ENCODE data around the gene HDDC3.
A peak's percentile ranks its signal among the peaks of the same experiment; 100 is the strongest.

Gene HDDC3

DNA sequence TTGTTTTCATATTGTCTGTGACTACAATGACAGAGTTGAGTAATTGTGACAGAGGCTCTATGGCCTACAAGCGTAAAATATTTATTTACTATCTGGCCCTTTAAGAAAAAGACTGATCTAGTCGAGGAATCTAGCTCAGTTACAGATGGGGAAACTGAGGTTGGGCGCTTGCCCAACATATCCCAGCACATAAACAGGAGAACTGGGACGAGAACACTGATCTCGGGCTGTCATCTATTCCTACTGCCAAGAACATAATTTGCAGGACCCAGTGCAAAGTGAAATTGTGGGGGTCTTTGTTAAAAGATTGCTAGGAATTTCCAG is 46.1 kb downstream of the HDDC3 start:
- Histone ChIP-seq H4K20me1 (ENCODE audit: insufficient read depth, low read length, poor library complexity, severe bottlenecking) (peaks cover 7% of the 10 kb centered on the region), H3K9ac (ENCODE audit: low read depth, low read length, poor library complexity, severe bottlenecking) (peak overlapping the region; percentile 20), H3K4me1 (ENCODE audit: insufficient read depth, low read length, poor library complexity, severe bottlenecking) (peaks cover 28% of the 10 kb centered on the region), H3K9me3 (ENCODE audit: insufficient read depth, low read depth, low read length) (no peaks in the 10 kb centered on the region), H2AFZ (ENCODE audit: low read length) (no peak overlapping the region), H3K9me2 (replicated peaks; ENCODE audit: low read depth, low read length) (no peaks in the 10 kb centered on the region), H3K36me3 (ENCODE audit: insufficient read depth, low read length) (peaks cover 9% of the 10 kb centered on the region; the same call in 1 of the 2 replicates), H3F3A (ENCODE audit: low read depth) (no peaks in the 10 kb centered on the region), H3K4me2 (ENCODE audit: low read depth, low read length, poor library complexity, severe bottlenecking) (peak overlapping the region; percentile 77), H3K4me3 (ENCODE audit: low read length, poor library complexity, severe bottlenecking) (peak overlapping the region; percentile 78), H3K27me3 (ENCODE audit: insufficient read depth, low read length, poor library complexity, severe bottlenecking) (no peaks in the 10 kb centered on the region), H3K79me2 (ENCODE audit: insufficient read depth, low read length) (peaks cover 42% of the 10 kb centered on the region)
- TF ChIP-seq, protein P1, sequence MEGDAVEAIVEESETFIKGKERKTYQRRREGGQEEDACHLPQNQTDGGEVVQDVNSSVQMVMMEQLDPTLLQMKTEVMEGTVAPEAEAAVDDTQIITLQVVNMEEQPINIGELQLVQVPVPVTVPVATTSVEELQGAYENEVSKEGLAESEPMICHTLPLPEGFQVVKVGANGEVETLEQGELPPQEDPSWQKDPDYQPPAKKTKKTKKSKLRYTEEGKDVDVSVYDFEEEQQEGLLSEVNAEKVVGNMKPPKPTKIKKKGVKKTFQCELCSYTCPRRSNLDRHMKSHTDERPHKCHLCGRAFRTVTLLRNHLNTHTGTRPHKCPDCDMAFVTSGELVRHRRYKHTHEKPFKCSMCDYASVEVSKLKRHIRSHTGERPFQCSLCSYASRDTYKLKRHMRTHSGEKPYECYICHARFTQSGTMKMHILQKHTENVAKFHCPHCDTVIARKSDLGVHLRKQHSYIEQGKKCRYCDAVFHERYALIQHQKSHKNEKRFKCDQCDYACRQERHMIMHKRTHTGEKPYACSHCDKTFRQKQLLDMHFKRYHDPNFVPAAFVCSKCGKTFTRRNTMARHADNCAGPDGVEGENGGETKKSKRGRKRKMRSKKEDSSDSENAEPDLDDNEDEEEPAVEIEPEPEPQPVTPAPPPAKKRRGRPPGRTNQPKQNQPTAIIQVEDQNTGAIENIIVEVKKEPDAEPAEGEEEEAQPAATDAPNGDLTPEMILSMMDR (conservative IDR thresholded peaks at IDR 0.05; ENCODE audit: low read length) = 0 out of 2 replicates have a peak, but pooled peaks have one; percentile 9
- TF ChIP-seq EZH2phosphoT487 (IDR thresholded peaks at IDR 0.05; ENCODE audit: borderline replicate concordance) = no peak

DNA sequence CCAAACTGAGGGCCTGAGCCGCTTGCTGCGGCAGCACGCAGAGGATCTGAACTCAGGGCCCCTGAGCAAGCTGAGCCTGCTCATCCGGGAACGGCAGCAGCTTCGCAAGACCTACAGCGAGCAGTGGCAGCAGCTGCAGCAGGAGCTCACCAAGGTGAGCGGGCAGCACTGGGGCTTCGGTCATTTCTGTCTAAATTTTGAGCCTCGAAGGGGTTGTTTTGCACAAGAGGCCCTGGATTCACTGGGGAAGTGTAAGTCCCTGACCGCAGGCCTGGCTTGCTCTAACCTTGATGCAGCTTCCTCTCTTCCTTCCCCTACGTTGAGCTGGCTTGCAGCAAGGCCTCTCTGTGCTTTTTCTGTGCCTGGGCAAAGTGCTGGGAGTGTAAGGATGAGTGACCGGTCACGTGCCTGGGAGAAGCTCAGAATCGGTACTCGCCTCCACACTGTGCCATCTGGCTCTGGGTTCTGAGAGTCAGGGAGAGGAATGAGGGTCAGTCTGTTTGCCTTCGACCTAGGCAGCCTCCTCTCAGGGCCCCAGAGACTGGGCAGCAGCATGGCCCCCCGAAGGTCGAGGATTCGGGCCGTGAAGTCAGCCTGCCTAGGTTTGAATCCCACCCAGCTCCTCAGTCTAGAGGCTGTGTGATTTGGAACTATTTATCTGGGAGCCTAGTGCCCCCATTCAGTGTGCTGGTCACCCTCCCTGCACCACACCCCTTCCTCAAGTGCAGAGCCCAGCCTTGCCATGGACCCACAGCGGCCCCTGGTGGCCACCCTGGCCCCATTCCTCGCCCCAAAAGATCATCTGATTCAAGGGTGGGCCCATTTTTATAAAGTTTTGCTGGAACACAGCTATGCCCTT is 46.7 kb downstream of the HDDC3 start:
- Histone ChIP-seq H4K20me1 (ENCODE audit: insufficient read depth, low read length, poor library complexity, severe bottlenecking) (peaks cover 7% of the 10 kb centered on the region), H3K27me3 (ENCODE audit: insufficient read depth, low read length, poor library complexity, severe bottlenecking) (no peaks in the 10 kb centered on the region), H3K4me1 (ENCODE audit: insufficient read depth, low read length, poor library complexity, severe bottlenecking) (peaks cover 28% of the 10 kb centered on the region), H3K9ac (ENCODE audit: low read depth, low read length, poor library complexity, severe bottlenecking) (peak overlapping the region; percentile 97), H3K79me2 (ENCODE audit: insufficient read depth, low read length) (peaks cover 42% of the 10 kb centered on the region), H3K9me3 (ENCODE audit: insufficient read depth, low read depth, low read length) (no peaks in the 10 kb centered on the region), H3K4me2 (ENCODE audit: low read depth, low read length, poor library complexity, severe bottlenecking) (peak overlapping the region; percentile 77), H2AFZ (ENCODE audit: low read length) (no peak overlapping the region), H3K4me3 (ENCODE audit: low read length, poor library complexity, severe bottlenecking) (peak overlapping the region; percentile 78), H3K36me3 (ENCODE audit: insufficient read depth, low read length) (peaks cover 10% of the 10 kb centered on the region; the same call in 1 of the 2 replicates), H3F3A (ENCODE audit: low read depth) (no peaks in the 10 kb centered on the region), H3K9me2 (replicated peaks; ENCODE audit: low read depth, low read length) (no peaks in the 10 kb centered on the region)
- TF ChIP-seq EZH2phosphoT487 (IDR thresholded peaks at IDR 0.05; ENCODE audit: borderline replicate concordance) = no peak
- TF ChIP-seq, protein P1 (conservative IDR thresholded peaks at IDR 0.05; ENCODE audit: low read length) = peak; percentile 97

DNA sequence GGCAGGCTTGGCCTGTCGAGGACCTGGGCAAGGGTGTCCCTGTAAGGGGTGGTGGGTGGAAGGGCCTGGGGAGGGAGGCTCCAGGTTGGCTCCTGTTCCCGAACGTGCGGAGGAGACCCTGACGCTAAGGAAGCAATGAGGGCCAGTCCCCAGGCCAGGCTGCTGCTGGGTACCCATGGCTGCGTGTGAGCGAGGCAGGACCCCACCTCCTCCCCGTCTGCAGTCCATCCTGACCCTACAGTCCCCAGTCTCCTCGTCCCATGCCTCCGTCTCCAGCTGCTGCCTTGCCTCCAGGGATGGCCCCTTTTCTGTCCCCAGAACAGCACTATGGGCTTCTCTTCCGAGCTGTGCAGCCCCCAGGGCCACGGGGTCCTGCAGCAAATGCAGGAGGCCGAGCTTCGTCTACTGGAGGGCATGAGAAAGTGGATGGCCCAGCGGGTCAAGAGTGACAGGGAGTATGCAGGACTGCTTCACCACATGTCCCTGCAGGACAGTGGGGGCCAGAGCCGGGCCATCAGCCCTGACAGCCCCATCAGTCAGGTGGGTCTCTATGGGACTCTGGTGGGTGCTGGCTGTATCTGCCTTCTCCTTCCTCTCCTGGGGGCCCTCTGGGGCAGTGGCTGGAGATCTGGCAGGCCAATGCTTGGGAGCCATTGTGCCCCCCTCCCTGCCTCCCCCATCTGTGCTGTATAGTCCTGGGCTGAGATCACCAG is 47.5 kb downstream of the HDDC3 start:
- no peaks in the 10 kb centered on the region for H3K9me2 ChIP-seq (replicated peaks; ENCODE audit: low read depth, low read length)
- H3K9ac ChIP-seq (ENCODE audit: low read depth, low read length, poor library complexity, severe bottlenecking) = peak overlapping the region; percentile 97
- no peak for TF ChIP-seq EZH2phosphoT487 (IDR thresholded peaks at IDR 0.05; ENCODE audit: borderline replicate concordance)
- TF ChIP-seq, protein P1 (conservative IDR thresholded peaks at IDR 0.05; ENCODE audit: low read length) = no peak
- no peaks in the 10 kb centered on the region for H3K27me3 ChIP-seq (ENCODE audit: insufficient read depth, low read length, poor library complexity, severe bottlenecking)
- peaks cover 18% of the 10 kb centered on the region; the same call in 1 of the 2 replicates for H3K36me3 ChIP-seq (ENCODE audit: insufficient read depth, low read length)
- H3K79me2 ChIP-seq (ENCODE audit: insufficient read depth, low read length) = peaks cover 42% of the 10 kb centered on the region
- peak overlapping the region; percentile 50 for H2AFZ ChIP-seq (ENCODE audit: low read length)
- no peaks in the 10 kb centered on the region for H3F3A ChIP-seq (ENCODE audit: low read depth)
- H4K20me1 ChIP-seq (ENCODE audit: insufficient read depth, low read length, poor library complexity, severe bottlenecking) = peaks cover 7% of the 10 kb centered on the region
- peak overlapping the region; percentile 78 for H3K4me3 ChIP-seq (ENCODE audit: low read length, poor library complexity, severe bottlenecking)
- peaks cover 28% of the 10 kb centered on the region for H3K4me1 ChIP-seq (ENCODE audit: insufficient read depth, low read length, poor library complexity, severe bottlenecking)
- H3K9me3 ChIP-seq (ENCODE audit: insufficient read depth, low read depth, low read length) = no peaks in the 10 kb centered on the region
- peak overlapping the region; percentile 77 for H3K4me2 ChIP-seq (ENCODE audit: low read depth, low read length, poor library complexity, severe bottlenecking)
